HL-60 (cell line): ENCODE measurements around the gene MYO3B.

Experiments used
- DNase-seq, 2 experiments: peaks; one replicate each; pipeline ENCODE4 v3.0.0-alpha.2; 2010 to 2020; ENCODE audit warnings: low read depth in 1 of 2, low spot score in 1 of 2
- H3K27ac ChIP-seq: fragments of 250-450 bp; sonication (Bioruptor Pico); replicated peaks from 2 replicates; pipeline ENCODE4 v1.5.1; 2020; ENCODE audit warnings: mild to moderate bottlenecking, moderate library complexity
- H3K27me3 ChIP-seq: fragments of 250-450 bp; sonication (Bioruptor Pico); 2 replicates; pipeline ENCODE4 v1.5.1; 2021; ENCODE audit warnings: mild to moderate bottlenecking, moderate library complexity; ENCODE audit not compliant: insufficient read depth, poor library complexity, severe bottlenecking
- H3K4me3 ChIP-seq: replicated peaks from 2 replicates; pipeline ENCODE4 v1.5.1; 2011; ENCODE audit warnings: mild to moderate bottlenecking, control low read depth, low read length; ENCODE audit not compliant: insufficient read depth
- GABPA ChIP-seq: IDR thresholded peaks from 2 replicates; pipeline ENCODE4 v1.6.1; 2012; ENCODE audit warnings: low read depth
- POLR2AphosphoS5 ChIP-seq: IDR thresholded peaks from 2 replicates; pipeline ENCODE4 v1.6.1; 2012; ENCODE audit warnings: low read depth
- SPI1 ChIP-seq: IDR thresholded peaks from 2 replicates; pipeline ENCODE4 v1.6.1; 2012; ENCODE audit warnings: low read depth, mild to moderate bottlenecking, borderline replicate concordance
- TF ChIP-seq, protein P1 (sequence below): IDR thresholded peaks from 2 replicates; pipeline ENCODE4 v1.6.1; 2012; ENCODE audit warnings: low read depth; ENCODE audit not compliant: insufficient replicate concordance
- TF ChIP-seq, protein P2 (sequence below): IDR thresholded peaks from one replicate; pipeline ENCODE4 v1.5.1; 2011; ENCODE audit warnings: low read length, control low read depth, inconsistent platforms; ENCODE audit not compliant: insufficient read depth

MYO3B gene

DNA sequence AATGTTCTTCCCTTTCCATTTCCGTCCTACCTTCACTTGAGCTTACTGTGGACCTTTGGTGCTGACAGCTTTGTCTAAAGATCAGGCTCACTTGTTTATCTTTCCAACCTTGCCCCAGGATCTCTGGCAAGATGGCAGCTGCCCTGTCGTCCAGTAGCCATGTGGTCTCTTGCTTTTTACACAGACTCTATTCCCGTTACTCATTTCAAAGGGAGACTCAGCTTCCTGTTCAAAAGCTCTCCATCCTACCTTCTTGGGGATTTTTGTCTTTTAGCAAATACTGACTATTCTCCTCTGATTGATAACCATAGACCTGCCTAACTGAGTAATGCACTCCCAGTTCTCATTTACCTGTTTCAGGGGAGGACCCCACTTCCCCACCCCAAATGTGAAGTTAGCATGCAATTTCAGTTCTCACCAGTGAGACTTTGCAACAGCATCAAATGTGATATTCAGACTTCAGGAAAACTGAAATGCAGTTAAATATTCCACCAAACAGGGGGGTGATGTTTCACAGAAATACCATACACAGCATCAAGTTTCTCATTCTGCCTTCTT lies 184.4 kb downstream of the MYO3B start:
- Histone ChIP-seq H3K27ac (no peak overlapping the region), H3K4me3 (no peak overlapping the region), H3K27me3 (peaks cover 2% of the 10 kb centered on the region)
- TF ChIP-seq, protein P1, sequence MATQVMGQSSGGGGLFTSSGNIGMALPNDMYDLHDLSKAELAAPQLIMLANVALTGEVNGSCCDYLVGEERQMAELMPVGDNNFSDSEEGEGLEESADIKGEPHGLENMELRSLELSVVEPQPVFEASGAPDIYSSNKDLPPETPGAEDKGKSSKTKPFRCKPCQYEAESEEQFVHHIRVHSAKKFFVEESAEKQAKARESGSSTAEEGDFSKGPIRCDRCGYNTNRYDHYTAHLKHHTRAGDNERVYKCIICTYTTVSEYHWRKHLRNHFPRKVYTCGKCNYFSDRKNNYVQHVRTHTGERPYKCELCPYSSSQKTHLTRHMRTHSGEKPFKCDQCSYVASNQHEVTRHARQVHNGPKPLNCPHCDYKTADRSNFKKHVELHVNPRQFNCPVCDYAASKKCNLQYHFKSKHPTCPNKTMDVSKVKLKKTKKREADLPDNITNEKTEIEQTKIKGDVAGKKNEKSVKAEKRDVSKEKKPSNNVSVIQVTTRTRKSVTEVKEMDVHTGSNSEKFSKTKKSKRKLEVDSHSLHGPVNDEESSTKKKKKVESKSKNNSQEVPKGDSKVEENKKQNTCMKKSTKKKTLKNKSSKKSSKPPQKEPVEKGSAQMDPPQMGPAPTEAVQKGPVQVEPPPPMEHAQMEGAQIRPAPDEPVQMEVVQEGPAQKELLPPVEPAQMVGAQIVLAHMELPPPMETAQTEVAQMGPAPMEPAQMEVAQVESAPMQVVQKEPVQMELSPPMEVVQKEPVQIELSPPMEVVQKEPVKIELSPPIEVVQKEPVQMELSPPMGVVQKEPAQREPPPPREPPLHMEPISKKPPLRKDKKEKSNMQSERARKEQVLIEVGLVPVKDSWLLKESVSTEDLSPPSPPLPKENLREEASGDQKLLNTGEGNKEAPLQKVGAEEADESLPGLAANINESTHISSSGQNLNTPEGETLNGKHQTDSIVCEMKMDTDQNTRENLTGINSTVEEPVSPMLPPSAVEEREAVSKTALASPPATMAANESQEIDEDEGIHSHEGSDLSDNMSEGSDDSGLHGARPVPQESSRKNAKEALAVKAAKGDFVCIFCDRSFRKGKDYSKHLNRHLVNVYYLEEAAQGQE = no peak
- TF ChIP-seq GABPA = no peak
- TF ChIP-seq SPI1 = no peak
- TF ChIP-seq, protein P2, sequence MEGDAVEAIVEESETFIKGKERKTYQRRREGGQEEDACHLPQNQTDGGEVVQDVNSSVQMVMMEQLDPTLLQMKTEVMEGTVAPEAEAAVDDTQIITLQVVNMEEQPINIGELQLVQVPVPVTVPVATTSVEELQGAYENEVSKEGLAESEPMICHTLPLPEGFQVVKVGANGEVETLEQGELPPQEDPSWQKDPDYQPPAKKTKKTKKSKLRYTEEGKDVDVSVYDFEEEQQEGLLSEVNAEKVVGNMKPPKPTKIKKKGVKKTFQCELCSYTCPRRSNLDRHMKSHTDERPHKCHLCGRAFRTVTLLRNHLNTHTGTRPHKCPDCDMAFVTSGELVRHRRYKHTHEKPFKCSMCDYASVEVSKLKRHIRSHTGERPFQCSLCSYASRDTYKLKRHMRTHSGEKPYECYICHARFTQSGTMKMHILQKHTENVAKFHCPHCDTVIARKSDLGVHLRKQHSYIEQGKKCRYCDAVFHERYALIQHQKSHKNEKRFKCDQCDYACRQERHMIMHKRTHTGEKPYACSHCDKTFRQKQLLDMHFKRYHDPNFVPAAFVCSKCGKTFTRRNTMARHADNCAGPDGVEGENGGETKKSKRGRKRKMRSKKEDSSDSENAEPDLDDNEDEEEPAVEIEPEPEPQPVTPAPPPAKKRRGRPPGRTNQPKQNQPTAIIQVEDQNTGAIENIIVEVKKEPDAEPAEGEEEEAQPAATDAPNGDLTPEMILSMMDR = no peak
- no peak for TF ChIP-seq POLR2AphosphoS5
- DNase-seq = no peak

DNA sequence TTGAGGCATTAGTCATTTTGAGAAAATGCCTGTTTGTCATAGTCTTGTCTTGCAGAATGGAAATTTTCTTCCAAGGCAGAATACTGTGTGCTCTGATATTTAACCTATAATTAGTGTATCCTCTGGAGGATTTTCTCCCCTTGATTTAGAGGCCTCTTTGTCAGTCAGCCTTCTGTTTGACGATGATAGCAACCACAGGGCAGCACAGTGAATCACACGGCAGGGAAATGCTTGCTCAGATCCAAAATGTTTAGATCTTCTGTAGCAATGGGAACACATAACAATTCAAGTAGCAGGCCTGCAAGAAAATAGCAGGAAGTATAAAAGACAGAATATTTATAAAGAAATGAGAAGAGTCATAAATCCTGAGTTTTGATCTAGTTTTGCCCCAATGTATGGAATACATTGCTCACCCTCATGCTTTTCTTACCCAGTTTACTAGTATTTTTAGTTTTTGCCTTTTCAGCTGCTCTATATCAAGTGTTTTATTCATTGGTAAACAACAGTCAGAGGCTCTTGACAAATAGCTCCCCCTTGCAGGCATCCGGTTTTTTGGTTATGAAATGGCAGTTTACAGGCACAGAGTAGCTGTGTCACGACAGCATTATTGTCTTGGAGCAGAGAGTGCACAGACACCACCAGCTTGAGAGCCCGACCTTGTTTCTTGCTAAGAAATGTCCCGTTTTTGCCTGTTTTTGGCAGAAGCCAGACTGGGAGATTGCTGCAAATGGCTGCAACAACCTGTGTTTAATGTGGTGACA lies 185.1 kb downstream of the MYO3B start:
- DNase-seq = no peak
- Histone ChIP-seq H3K4me3 (no peak overlapping the region), H3K27me3 (peaks cover 2% of the 10 kb centered on the region), H3K27ac (no peak overlapping the region)
- TF ChIP-seq, protein P1 = no peak
- no peak for TF ChIP-seq POLR2AphosphoS5
- TF ChIP-seq GABPA = no peak
- TF ChIP-seq, protein P2 = no peak
- no peak for TF ChIP-seq SPI1

DNA sequence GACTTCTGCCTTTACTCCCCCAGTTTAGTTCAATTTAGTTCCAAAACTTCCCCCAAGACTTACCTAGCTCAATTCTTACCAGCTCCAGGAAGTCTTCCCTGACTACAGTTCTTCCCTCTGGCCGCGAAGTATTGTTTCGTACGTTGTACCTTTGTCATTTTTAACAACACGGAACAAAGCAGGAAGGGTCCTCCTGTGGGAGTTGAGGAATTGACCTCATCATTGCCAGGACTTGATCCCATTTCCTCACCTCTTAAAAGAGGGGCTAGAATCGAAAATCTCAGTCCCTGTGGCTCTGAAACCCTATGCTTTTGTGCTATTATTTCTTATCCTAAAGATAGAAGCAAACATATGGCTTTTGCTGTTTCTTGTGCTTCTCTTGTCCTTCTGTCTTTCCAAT lies 187.1 kb downstream of the MYO3B start:
- H3K27ac ChIP-seq = no peak overlapping the region
- H3K27me3 ChIP-seq = peaks cover 8% of the 10 kb centered on the region
- H3K4me3 ChIP-seq = no peak overlapping the region
- TF ChIP-seq, protein P2 = no peak
- no peak for TF ChIP-seq GABPA
- TF ChIP-seq, protein P1 = no peak
- no peak for TF ChIP-seq POLR2AphosphoS5
- no peak for TF ChIP-seq SPI1
- DNase-seq = no peak
